ENCODE results near the gene RFNG.

DNA sequence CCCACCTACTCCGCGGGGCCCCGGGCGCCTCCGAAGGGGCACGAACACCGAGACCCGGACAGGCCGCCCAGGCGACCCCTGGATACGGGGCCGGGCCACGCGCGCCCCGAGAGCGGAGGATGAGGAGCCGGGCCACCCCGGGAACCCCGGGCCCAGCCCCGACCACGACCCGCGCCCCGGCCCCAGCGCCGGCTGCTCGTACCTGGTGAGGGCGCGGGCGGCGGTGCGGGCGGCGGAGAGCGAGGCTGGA, 46.2 kb upstream of the RFNG start:
- no peak for TF ChIP-seq POLR2A (IDR thresholded peaks at IDR 0.05)
- TF ChIP-seq, protein P1, sequence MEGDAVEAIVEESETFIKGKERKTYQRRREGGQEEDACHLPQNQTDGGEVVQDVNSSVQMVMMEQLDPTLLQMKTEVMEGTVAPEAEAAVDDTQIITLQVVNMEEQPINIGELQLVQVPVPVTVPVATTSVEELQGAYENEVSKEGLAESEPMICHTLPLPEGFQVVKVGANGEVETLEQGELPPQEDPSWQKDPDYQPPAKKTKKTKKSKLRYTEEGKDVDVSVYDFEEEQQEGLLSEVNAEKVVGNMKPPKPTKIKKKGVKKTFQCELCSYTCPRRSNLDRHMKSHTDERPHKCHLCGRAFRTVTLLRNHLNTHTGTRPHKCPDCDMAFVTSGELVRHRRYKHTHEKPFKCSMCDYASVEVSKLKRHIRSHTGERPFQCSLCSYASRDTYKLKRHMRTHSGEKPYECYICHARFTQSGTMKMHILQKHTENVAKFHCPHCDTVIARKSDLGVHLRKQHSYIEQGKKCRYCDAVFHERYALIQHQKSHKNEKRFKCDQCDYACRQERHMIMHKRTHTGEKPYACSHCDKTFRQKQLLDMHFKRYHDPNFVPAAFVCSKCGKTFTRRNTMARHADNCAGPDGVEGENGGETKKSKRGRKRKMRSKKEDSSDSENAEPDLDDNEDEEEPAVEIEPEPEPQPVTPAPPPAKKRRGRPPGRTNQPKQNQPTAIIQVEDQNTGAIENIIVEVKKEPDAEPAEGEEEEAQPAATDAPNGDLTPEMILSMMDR (IDR thresholded peaks at IDR 0.05): peak in 1 of 3 experiments; percentile 12

All from testis (tissue), 2 donors.